H1 (cell line): Measurements from ENCODE around the gene RAET1E. TPM values are rescaled to one million over a fixed set of nuclear protein-coding genes. Genes with fewer than 3 reads are reported as not detected.
A peak's percentile ranks its signal among the peaks of the same experiment; 100 is the strongest.

Source experiments
- CTCF ChIA-PET: fragments of 300-600 bp; sonication (Branson Sonifier 250); formaldehyde crosslinking; loops from one replicate; lab custom pipeline; 2021; ENCODE audit not compliant: partially characterized antibody; lab: Charles Lee
- POLR2A ChIA-PET: fragments of 300-600 bp; sonication (Branson Sonifier 250); formaldehyde crosslinking; loops from one replicate; lab custom pipeline; 2021; ENCODE audit warnings: inconsistent platforms; ENCODE audit not compliant: partially characterized antibody; lab: Charles Lee
- DNase-seq, 2 experiments: peaks; one replicate each; pipeline versions ENCODE4 v3.0.0 to v3.0.0-alpha.2; 2010 to 2022; ENCODE audit warnings: low spot score in 2 of 2, low read depth in 1 of 2, mixed read lengths in 1 of 2
- FAIRE-seq: peaks from 2 replicates; lab custom pipeline; 2011; peaks lifted over from hg19 to GRCh38; lab: Jason Lieb, UNC
- H2AFZ ChIP-seq: 2 replicates; pipeline ENCODE4 v1.8.1; 2012; ENCODE audit warnings: low read length, inconsistent platforms
- H2AK5ac ChIP-seq: 2 replicates; pipeline ENCODE4 v1.6.1; 2013; ENCODE audit warnings: low read depth, low read length
- H2BK120ac ChIP-seq: replicated peaks from 2 replicates; pipeline ENCODE3; 2013; ENCODE audit warnings: low read depth, low read length, inconsistent platforms
- H2BK12ac ChIP-seq: 2 replicates; pipeline ENCODE4 v1.6.1; 2013; ENCODE audit warnings: low read depth, low read length
- H2BK15ac ChIP-seq: 2 replicates; pipeline ENCODE4 v1.6.1; 2013; ENCODE audit warnings: low read length
- H2BK20ac ChIP-seq: 2 replicates; pipeline ENCODE4 v1.6.1; 2013; ENCODE audit warnings: low read length
- H2BK5ac ChIP-seq: 2 replicates; pipeline ENCODE4 v1.6.1; 2013; ENCODE audit warnings: low read depth, low read length
- H3K14ac ChIP-seq: 2 replicates; pipeline ENCODE4 v1.6.1; 2013; ENCODE audit warnings: inconsistent platforms; ENCODE audit not compliant: insufficient read length
- H3K18ac ChIP-seq: 2 replicates; pipeline ENCODE4 v1.6.1; 2013; ENCODE audit warnings: low read length; ENCODE audit errors: extremely low read depth
- H3K23ac ChIP-seq: 2 replicates; pipeline ENCODE4 v1.6.1; 2013; ENCODE audit warnings: inconsistent platforms; ENCODE audit not compliant: insufficient read length
- H3K23me2 ChIP-seq: 2 replicates; pipeline ENCODE4 v1.6.1; 2013; ENCODE audit warnings: low read depth, low read length
- H3K27ac ChIP-seq: 2 replicates; pipeline ENCODE4 v1.6.1; 2011; ENCODE audit warnings: low read depth, low read length, inconsistent platforms
- H3K27me3 ChIP-seq, 4 experiments: replicated peaks in 1 of 4; 1 replicate in 1 of 4; 2 replicates in 3 of 4; pipeline versions ENCODE4 v1.6.1 to v1.8.1; 2011 to 2013; ENCODE audit warnings: low read length in 3 of 4, mild to moderate bottlenecking in 3 of 4, inconsistent platforms in 2 of 4, mixed read lengths in 2 of 4, moderate library complexity in 1 of 4; ENCODE audit not compliant: control insufficient read depth in 3 of 4, insufficient read depth in 3 of 4; ENCODE audit errors: extremely low read depth in 1 of 4
- H3K36me3 ChIP-seq, 4 experiments: 2 replicates each; pipeline versions ENCODE4 v1.6.1 to v1.8.1; 2011 to 2013; ENCODE audit warnings: mild to moderate bottlenecking in 4 of 4, low read length in 3 of 4, moderate library complexity in 2 of 4, control low read depth in 1 of 4, inconsistent platforms in 1 of 4; ENCODE audit not compliant: insufficient read depth in 4 of 4, control insufficient read depth in 2 of 4
- H3K4ac ChIP-seq: replicated peaks from 2 replicates; pipeline ENCODE3; 2013; ENCODE audit warnings: low read length, low read depth, mixed read lengths, inconsistent platforms; ENCODE audit not compliant: insufficient read length
- H3K4me1 ChIP-seq, 4 experiments: replicated peaks in 1 of 4; 1 replicate in 1 of 4; 2 replicates in 3 of 4; pipeline versions ENCODE4 v1.6.1 to v1.8.1; 2011 to 2013; ENCODE audit warnings: low read length in 3 of 4, inconsistent platforms in 2 of 4, mixed read lengths in 1 of 4; ENCODE audit not compliant: insufficient read depth in 4 of 4, control insufficient read depth in 3 of 4
- H3K4me2 ChIP-seq, 2 experiments: 2 replicates each; pipeline versions ENCODE4 v1.6.1 to v1.8.1; 2011 to 2013; ENCODE audit warnings: low read depth in 2 of 2, low read length in 2 of 2, control low read depth in 1 of 2, inconsistent platforms in 1 of 2, mild to moderate bottlenecking in 1 of 2; ENCODE audit not compliant: insufficient read depth in 1 of 2
- H3K4me3 ChIP-seq, 4 experiments: fragments of 200-600, 300-600 bp in 1 of 4; sonication (generic), shearing (Covaris generic), sonication (Bioruptor Twin) in 1 of 4; 2 replicates each; pipeline versions ENCODE4 v1.5.1 to v1.8.1; 2011 to 2016; ENCODE audit warnings: low read length in 4 of 4, low read depth in 3 of 4, control low read depth in 2 of 4, inconsistent platforms in 2 of 4, mild to moderate bottlenecking in 2 of 4, mixed read lengths in 1 of 4, moderate library complexity in 1 of 4; ENCODE audit not compliant: insufficient read depth in 2 of 4; ENCODE audit errors: extremely low read depth in 1 of 4
- H3K56ac ChIP-seq: replicated peaks from 2 replicates; pipeline ENCODE3; 2013; ENCODE audit warnings: low read depth, mild to moderate bottlenecking, mixed read lengths, low read length, inconsistent platforms; ENCODE audit not compliant: insufficient read length
- H3K79me1 ChIP-seq: 2 replicates; pipeline ENCODE4 v1.6.1; 2013; ENCODE audit warnings: low read depth, low read length, control low read depth
- H3K79me2 ChIP-seq, 2 experiments: 2 replicates each; pipeline versions ENCODE4 v1.6.1 to v1.8.1; 2012 to 2013; ENCODE audit warnings: low read length in 2 of 2, mild to moderate bottlenecking in 2 of 2, inconsistent platforms in 1 of 2; ENCODE audit not compliant: insufficient read depth in 2 of 2, control insufficient read depth in 1 of 2
- H3K9ac ChIP-seq, 4 experiments: replicated peaks in 1 of 4; 1 replicate in 1 of 4; 2 replicates in 3 of 4; pipeline versions ENCODE4 v1.6.1 to v1.8.1; 2011 to 2013; ENCODE audit warnings: low read depth in 3 of 4, low read length in 3 of 4, control low read depth in 2 of 4, mild to moderate bottlenecking in 2 of 4, moderate library complexity in 2 of 4, inconsistent platforms in 1 of 4; ENCODE audit errors: extremely low read depth in 1 of 4
- H3K9me3 ChIP-seq, 2 experiments: 2 replicates each; pipeline versions ENCODE4 v1.6.1 to v1.8.1; 2012 to 2013; ENCODE audit warnings: mild to moderate bottlenecking in 2 of 2, moderate library complexity in 2 of 2, control low read depth in 1 of 2, inconsistent platforms in 1 of 2, low read depth in 1 of 2, low read length in 1 of 2, mixed read lengths in 1 of 2; ENCODE audit not compliant: insufficient read depth in 2 of 2
- H4K20me1 ChIP-seq, 2 experiments: replicated peaks in 1 of 2; 2 replicates each; pipeline versions ENCODE3 to v1.8.1; 2011 to 2013; ENCODE audit warnings: inconsistent platforms in 2 of 2, low read length in 2 of 2, mild to moderate bottlenecking in 1 of 2; ENCODE audit not compliant: insufficient read depth in 2 of 2, control insufficient read depth in 1 of 2
- H4K5ac ChIP-seq: 2 replicates; pipeline ENCODE4 v1.6.1; 2013; ENCODE audit warnings: low read length, low read depth, mixed read lengths, inconsistent platforms; ENCODE audit not compliant: insufficient read length
- H4K8ac ChIP-seq: 2 replicates; pipeline ENCODE4 v1.8.0; 2013; ENCODE audit warnings: mild to moderate bottlenecking, moderate library complexity, low read length, inconsistent platforms; ENCODE audit not compliant: insufficient read depth; ENCODE audit errors: extremely low read depth
- H4K91ac ChIP-seq: replicated peaks from 2 replicates; pipeline ENCODE3; 2013; ENCODE audit warnings: low read length, mixed read lengths, inconsistent platforms; ENCODE audit not compliant: insufficient read length
- EP300 ChIP-seq, 2 experiments: IDR thresholded peaks; 1 replicate in 1 of 2; 2 replicates in 1 of 2; pipeline ENCODE4 v1.6.1; 2011 to 2012; ENCODE audit warnings: low read depth in 2 of 2, low read length in 2 of 2, mild to moderate bottlenecking in 2 of 2, borderline replicate concordance in 1 of 2, inconsistent platforms in 1 of 2, moderate library complexity in 1 of 2
- FOSL1 ChIP-seq: IDR thresholded peaks from 2 replicates; pipeline ENCODE4 v1.6.1; 2011; ENCODE audit warnings: mild to moderate bottlenecking, low read depth, low read length, moderate library complexity; ENCODE audit not compliant: insufficient read depth
- JUND ChIP-seq: IDR thresholded peaks from 2 replicates; pipeline ENCODE4 v1.6.1; 2011; ENCODE audit warnings: mild to moderate bottlenecking, improper control_type of control experiment, low read length
- SIN3A ChIP-seq, 2 experiments: IDR thresholded peaks in 1 of 2; conservative IDR thresholded peaks in 1 of 2; 2 replicates each; pipeline ENCODE4 v1.6.1; 2011 to 2012; ENCODE audit warnings: low read length in 2 of 2, improper control_type of control experiment in 1 of 2, low read depth in 1 of 2, mild to moderate bottlenecking in 1 of 2
- SIX5 ChIP-seq: IDR thresholded peaks from 2 replicates; pipeline ENCODE4 v1.6.1; 2011; ENCODE audit warnings: mild to moderate bottlenecking, low read depth, low read length
- WGBS, 2 experiments: shearing (Covaris generic) in 1 of 2; methylation state at CpG; one replicate each; pipeline versions ENCODE4 v1.1.6 to v1.1.7; 2013 to 2015; ENCODE audit warnings: low lambda C conversion rate in 2 of 2, mixed read lengths in 2 of 2, inconsistent platforms in 1 of 2, low coverage in 1 of 2, missing lambda C conversion rate in 1 of 2; ENCODE audit not compliant: insufficient replicate concordance in 2 of 2, insufficient coverage in 1 of 2, insufficient read length in 1 of 2; ENCODE audit errors: extremely low coverage in 1 of 2, missing lambda C conversion rate in 1 of 2; 5-methylcytosine and 5-hydroxymethylcytosine counted together
- polyA plus RNA-seq, 7 experiments: library from polyadenylated mRNA; depleted of rRNA in 3 of 7; stranded (reverse) in 5 of 7; unstranded in 2 of 7; fragments of >200 nt in 5 of 7; fragments of 200-250 nt in 2 of 7; gene quantifications; 1 replicate in 5 of 7; 2 replicates in 1 of 7; 4 replicates in 1 of 7; pipeline versions ENCODE4 v1.2.1 to v1.2.3, GENCODE V29; 2011 to 2013; ENCODE audit warnings: missing spikeins in 2 of 7, mixed read lengths in 2 of 7
- total RNA-seq: library from RNA; stranded (reverse); fragmentation: NEBNext Ultra II Directional; extraction: Animal tissue kit (Norgen Biotek cat#: 25700); gene quantifications from 2 replicates; pipeline ENCODE4 v1.2.1, GENCODE V29; 2021
- TF ChIP-seq, protein P1 (sequence below): IDR thresholded peaks from 2 replicates; pipeline ENCODE4 v1.6.1; 2012; ENCODE audit warnings: inconsistent platforms

The RAET1E gene
- total and polyA plus RNA-seq, 2 of the 8 experiments (the other 6 are each of a cell fraction or from before 2014, with no cell fraction given) = not detected

DNA sequence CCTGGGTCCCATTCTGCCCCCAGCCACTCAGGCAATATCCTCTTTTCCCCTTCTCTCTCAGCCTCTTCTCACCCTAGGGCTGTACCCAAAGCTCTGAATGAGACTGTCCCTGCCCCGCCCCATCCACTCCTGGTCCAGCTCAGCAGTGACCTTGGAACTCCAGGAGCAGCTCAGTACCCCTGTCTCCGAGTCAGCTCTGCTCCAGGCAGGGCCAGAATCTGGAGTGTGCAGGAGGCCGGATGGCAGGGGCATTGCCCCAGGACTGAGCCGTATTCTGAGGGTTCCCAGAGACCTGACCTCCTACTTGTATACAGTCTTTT, 27.0 kb upstream of the RAET1E start:
- Histone ChIP-seq H4K91ac (no peak overlapping the region), H2BK120ac (no peak overlapping the region), H3K27ac (no peak overlapping the region), H3K9ac (no peak overlapping the region), H3K36me3 (peaks cover 0 to 3% (median 0%) of the 10 kb centered on the region in 4 experiments; a peak in 1 of 8 replicates), H2AFZ (no peak overlapping the region), H4K8ac (no peak overlapping the region), H2BK20ac (no peak overlapping the region), H4K5ac (no peak overlapping the region), H3K4me3 (no peak overlapping the region), H3K27me3 (peaks cover 39 to 62% (median 59%) of the 10 kb centered on the region in 4 experiments), H3K23me2 (peaks cover 12% of the 10 kb centered on the region; the same call in 1 of the 2 replicates), H2BK12ac (no peak overlapping the region), H3K79me2 (no peaks in the 10 kb centered on the region), H3K14ac (no peak overlapping the region), H2BK5ac (no peak overlapping the region), H3K4me1 (peaks cover 0 to 5% (median 0%) of the 10 kb centered on the region in 4 experiments; a peak in 2 of 7 replicates), H2BK15ac (no peak overlapping the region), H3K79me1 (no peaks in the 10 kb centered on the region), H3K4ac (no peak overlapping the region), H3K23ac (no peak overlapping the region), H3K4me2 (peak overlapping the region in 1 of 2 experiments; percentile 6; a peak in 1 of 4 replicates), H3K9me3 (no peaks in the 10 kb centered on the region; a peak in 1 of 4 replicates), H4K20me1 (peaks cover 3 to 4% of the 10 kb centered on the region in 2 experiments), H3K18ac (no peak overlapping the region), H3K56ac (no peak overlapping the region), H2AK5ac (no peak overlapping the region)
- WGBS, 2 experiments = 73% methylated on average over 4 of the region's 4 CpGs; no CpG with 5 or more reads in 1 of the 2 experiments
- TF ChIP-seq, protein P1, sequence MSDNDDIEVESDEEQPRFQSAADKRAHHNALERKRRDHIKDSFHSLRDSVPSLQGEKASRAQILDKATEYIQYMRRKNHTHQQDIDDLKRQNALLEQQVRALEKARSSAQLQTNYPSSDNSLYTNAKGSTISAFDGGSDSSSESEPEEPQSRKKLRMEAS = no peak
- TF ChIP-seq FOSL1 = no peak
- TF ChIP-seq SIN3A (conservative IDR thresholded peaks at IDR 0.05 in 1 of 2, IDR thresholded peaks at IDR 0.05 in 1 of 2; ENCODE audit: low read depth in 1 of 2, low read length in 2 of 2) = no peak
- TF ChIP-seq SIX5 = no peak
- no peak for TF ChIP-seq EP300 (IDR thresholded peaks at IDR 0.05; ENCODE audit: borderline replicate concordance in 1 of 2, low read depth in 2 of 2, low read length in 2 of 2)
- TF ChIP-seq JUND = no peak
- FAIRE-seq = no peak
- no peak for DNase-seq
- ChIA-PET POLR2A (no interaction called here), CTCF (interaction anchor here (0.5 to 2.5 kb wide), 19 partner anchors 9 to 292 kb away, joined by 3 to 27 read pairs (median 4); partner anchors contain the start of gene ULBP1)
